Breast epithelium (tissue), 4 donors: ENCODE results near the gene BANF1. TPM values are rescaled to one million over a fixed set of nuclear protein-coding genes. Genes with fewer than 3 reads are reported as not detected.
"Not testable (repeated sequence)": the region's sequence is repeated elsewhere in the genome, so short reads cannot be mapped to it uniquely, and the experiment has no call there.

ENCODE experiments used
- DNase-seq, 2 donors: peaks; one replicate each; pipeline ENCODE4 v3.0.0-alpha.2; 2019; ENCODE audit warnings: low spot score in 2 of 2
- H3K27ac ChIP-seq, 2 donors: fragments of 200-600 bp; sonication (generic) in 1 of 2; one replicate each; pipeline ENCODE4 v1.5.1; 2016 to 2019; ENCODE audit warnings: mild to moderate bottlenecking in 1 of 2
- H3K27me3 ChIP-seq, 2 donors: fragments of 200-600 bp; sonication (generic) in 1 of 2; one replicate each; pipeline versions ENCODE4 v1.5.1 to v1.6.0; 2017 to 2019; ENCODE audit warnings: control low read depth in 1 of 2, mild to moderate bottlenecking in 1 of 2
- H3K36me3 ChIP-seq: fragments of 200-600 bp; one replicate; pipeline ENCODE4 v1.5.1; 2019
- H3K4me1 ChIP-seq, 2 donors: fragments of 200-600 bp; sonication (generic); one replicate each; pipeline ENCODE4 v1.5.1; 2016 to 2019; ENCODE audit warnings: control low read depth in 1 of 2
- H3K4me3 ChIP-seq, 3 donors: fragments of 200-600 bp; sonication (generic); 1 replicate in 2 of 3; 2 replicates in 1 of 3; pipeline ENCODE4 v1.5.1; 2016 to 2019; ENCODE audit warnings: mild to moderate bottlenecking in 3 of 3, moderate library complexity in 2 of 3
- H3K9me3 ChIP-seq, 2 donors: fragments of 200-600 bp; sonication (generic) in 1 of 2; one replicate each; pipeline ENCODE4 v1.5.1; 2016 to 2019; ENCODE audit warnings: control low read depth in 1 of 2
- POLR2A ChIP-seq: fragments of 450-650 bp; IDR thresholded peaks from one replicate; pipeline ENCODE4 v1.6.1; 2016; ENCODE audit warnings: antibody characterized with exemption, mild to moderate bottlenecking, moderate library complexity
- POLR2AphosphoS5 ChIP-seq, 3 donors: sonication (generic); formaldehyde crosslinking; IDR thresholded peaks; one replicate each; pipeline ENCODE4 v1.6.1; 2017; ENCODE audit warnings: antibody characterized with exemption in 3 of 3
- intact Hi-C: fragments of 100-400 bp; cut with DNase I; formaldehyde crosslinking; loops from one replicate; pipeline ENCODE4 v1.15.1; 2023; ENCODE audit warnings: low total_unique reads
- total RNA-seq, 3 donors: library from RNA; depleted of rRNA; stranded (reverse); fragments of >200 nt; gene quantifications; one replicate each; pipeline ENCODE4 v1.1.0, GENCODE V29; 2016
- TF ChIP-seq, protein P1 (sequence below), 3 donors: fragments of 450-650 bp; IDR thresholded peaks; one replicate each; pipeline ENCODE4 v1.5.1; 2016 to 2017; ENCODE audit warnings: antibody characterized with exemption in 3 of 3, mild to moderate bottlenecking in 3 of 3, moderate library complexity in 3 of 3

The BANF1 gene
- total RNA-seq, 3 donors from 2014 or later: 15.7 to 42.0 (median 37.4) TPM

DNA sequence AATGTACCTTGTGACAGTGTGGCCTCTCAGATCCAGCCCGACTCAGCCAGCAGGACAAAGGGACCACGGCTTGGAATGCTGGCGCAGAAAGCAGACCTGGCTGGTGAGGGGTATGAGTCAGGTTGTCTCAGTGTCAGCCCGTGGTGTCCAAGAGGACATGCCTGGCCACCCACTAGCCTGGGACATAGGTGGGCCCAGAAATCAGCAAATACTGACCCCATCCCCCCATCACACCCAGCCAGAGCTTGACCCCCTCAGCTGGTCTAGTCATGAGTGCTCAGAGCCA lies 4.5 kb downstream of the BANF1 start:
- no peak overlapping the region for H3K4me3 ChIP-seq
- H3K36me3 ChIP-seq: no peaks in the 10 kb centered on the region
- no peak for DNase-seq
- no peak for TF ChIP-seq POLR2AphosphoS5 (IDR thresholded peaks at IDR 0.05)
- no peak for TF ChIP-seq POLR2A
- H3K4me1 ChIP-seq: peaks cover 0 to 8% of the 10 kb centered on the region in 2 donors
- H3K27me3 ChIP-seq: no peaks in the 10 kb centered on the region
- H3K9me3 ChIP-seq: no peaks in the 10 kb centered on the region
- H3K27ac ChIP-seq: peak overlapping the region; percentile 10 to 23
- intact Hi-C loops: no loop called here

DNA sequence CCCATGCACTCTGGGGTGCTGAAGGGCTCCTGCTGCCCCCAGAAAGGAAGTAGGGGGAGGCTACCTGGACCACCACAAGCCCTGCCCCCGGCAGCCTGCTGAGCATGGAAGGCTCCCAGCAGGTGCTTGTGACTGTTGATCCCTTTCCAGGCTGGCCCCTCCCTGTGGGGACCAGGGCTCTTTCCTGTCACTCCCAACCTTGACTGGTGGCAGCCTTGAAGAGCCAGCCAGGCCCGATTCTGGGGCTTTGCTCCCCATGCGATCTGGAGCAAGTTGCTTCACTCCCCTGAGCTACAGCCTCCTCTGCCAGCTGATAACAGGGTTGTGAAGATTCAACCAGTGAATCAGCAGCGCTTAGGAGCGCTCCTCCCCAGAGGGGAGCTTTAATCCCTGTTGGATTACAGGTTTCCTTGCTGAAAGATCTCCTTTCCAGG lies 4.9 kb downstream of the BANF1 start:
- intact Hi-C loops: no loop called here
- H3K27ac ChIP-seq: peak overlapping the region; percentile 10 to 23
- DNase-seq: no peak
- TF ChIP-seq POLR2A (no peak), POLR2AphosphoS5 (IDR thresholded peaks at IDR 0.05) (no peak)
- TF ChIP-seq, protein P1, sequence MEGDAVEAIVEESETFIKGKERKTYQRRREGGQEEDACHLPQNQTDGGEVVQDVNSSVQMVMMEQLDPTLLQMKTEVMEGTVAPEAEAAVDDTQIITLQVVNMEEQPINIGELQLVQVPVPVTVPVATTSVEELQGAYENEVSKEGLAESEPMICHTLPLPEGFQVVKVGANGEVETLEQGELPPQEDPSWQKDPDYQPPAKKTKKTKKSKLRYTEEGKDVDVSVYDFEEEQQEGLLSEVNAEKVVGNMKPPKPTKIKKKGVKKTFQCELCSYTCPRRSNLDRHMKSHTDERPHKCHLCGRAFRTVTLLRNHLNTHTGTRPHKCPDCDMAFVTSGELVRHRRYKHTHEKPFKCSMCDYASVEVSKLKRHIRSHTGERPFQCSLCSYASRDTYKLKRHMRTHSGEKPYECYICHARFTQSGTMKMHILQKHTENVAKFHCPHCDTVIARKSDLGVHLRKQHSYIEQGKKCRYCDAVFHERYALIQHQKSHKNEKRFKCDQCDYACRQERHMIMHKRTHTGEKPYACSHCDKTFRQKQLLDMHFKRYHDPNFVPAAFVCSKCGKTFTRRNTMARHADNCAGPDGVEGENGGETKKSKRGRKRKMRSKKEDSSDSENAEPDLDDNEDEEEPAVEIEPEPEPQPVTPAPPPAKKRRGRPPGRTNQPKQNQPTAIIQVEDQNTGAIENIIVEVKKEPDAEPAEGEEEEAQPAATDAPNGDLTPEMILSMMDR (IDR thresholded peaks at IDR 0.05): no peak
- H3K36me3 ChIP-seq: no peaks in the 10 kb centered on the region
- H3K4me1 ChIP-seq: peaks cover 0 to 11% of the 10 kb centered on the region in 2 donors
- no peak overlapping the region for H3K4me3 ChIP-seq
- no peaks in the 10 kb centered on the region for H3K9me3 ChIP-seq
- H3K27me3 ChIP-seq: no peaks in the 10 kb centered on the region

DNA sequence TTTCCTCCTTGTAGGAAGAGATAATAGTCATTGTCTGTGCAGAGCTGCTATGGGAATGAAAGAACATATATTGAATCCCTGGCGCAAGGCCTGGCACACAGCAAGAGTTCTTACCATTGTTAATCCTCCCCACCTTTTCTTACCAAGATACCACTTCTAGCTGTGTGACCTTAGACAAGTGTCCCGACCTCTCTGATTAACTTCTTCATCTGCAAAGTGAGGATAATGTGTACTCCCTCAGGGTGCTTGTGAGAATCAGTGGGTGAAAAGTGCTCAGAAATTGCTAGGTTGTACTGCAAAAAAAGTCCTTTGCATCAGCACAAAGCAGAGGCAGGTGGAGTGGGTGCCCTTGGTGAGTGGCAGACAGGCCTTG lies 5.8 kb downstream of the BANF1 start:
- H3K9me3 ChIP-seq: no peaks in the 10 kb centered on the region
- no peaks in the 10 kb centered on the region for H3K36me3 ChIP-seq
- intact Hi-C loops: no loop called here
- peak overlapping the region in 1 of 2 donors; percentile 52 for H3K27ac ChIP-seq
- peaks cover 0 to 4% of the 10 kb centered on the region in 2 donors for H3K27me3 ChIP-seq
- no peak overlapping the region for H3K4me3 ChIP-seq
- no peak for DNase-seq
- H3K4me1 ChIP-seq: peaks cover 0 to 13% of the 10 kb centered on the region in 2 donors
- no peak for TF ChIP-seq POLR2AphosphoS5 (IDR thresholded peaks at IDR 0.05)
- TF ChIP-seq POLR2A: no peak
- TF ChIP-seq, protein P1 (IDR thresholded peaks at IDR 0.05): no peak

DNA sequence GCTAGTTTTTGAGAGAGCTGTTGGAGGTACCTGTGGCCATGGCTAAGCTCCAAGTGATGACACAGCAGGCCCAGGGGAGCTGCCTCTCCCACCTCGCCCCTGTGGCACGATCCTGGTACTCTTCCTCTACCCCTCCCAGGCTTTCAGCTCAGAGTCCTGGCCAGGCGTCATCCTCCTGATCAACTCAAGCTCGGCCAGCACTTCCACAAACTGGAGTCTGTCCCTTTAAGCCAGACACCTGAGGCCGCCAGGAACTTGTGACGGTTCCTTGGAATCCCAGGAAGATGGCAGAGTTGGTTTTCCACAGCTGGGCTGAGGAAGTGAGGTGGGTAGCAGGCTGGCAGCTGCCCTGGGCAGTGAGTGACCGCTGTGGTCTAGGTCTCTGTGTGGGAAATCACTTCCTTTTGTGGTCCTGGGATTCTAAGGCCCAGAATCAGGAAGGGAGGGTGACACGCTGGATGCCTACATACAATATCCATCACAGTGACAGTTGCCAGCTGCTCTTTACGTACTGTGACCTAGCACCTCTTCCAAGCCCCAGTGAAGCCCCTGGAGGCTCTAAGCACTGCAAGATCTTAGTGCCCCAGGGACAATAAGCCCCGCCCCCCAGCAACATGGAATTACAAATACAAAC lies 6.3 kb downstream of the BANF1 start:
- no peak for DNase-seq
- intact Hi-C loops: no loop called here
- peak overlapping the region in 1 of 2 donors; percentile 52 for H3K27ac ChIP-seq
- peaks cover 0 to 6% of the 10 kb centered on the region in 2 donors for H3K27me3 ChIP-seq
- peaks cover 0 to 10% of the 10 kb centered on the region in 2 donors for H3K4me1 ChIP-seq
- no peaks in the 10 kb centered on the region for H3K9me3 ChIP-seq
- TF ChIP-seq POLR2A (no peak), POLR2AphosphoS5 (IDR thresholded peaks at IDR 0.05) (no peak)
- TF ChIP-seq, protein P1 (IDR thresholded peaks at IDR 0.05): no peak
- H3K36me3 ChIP-seq: no peaks in the 10 kb centered on the region
- no peak overlapping the region for H3K4me3 ChIP-seq

DNA sequence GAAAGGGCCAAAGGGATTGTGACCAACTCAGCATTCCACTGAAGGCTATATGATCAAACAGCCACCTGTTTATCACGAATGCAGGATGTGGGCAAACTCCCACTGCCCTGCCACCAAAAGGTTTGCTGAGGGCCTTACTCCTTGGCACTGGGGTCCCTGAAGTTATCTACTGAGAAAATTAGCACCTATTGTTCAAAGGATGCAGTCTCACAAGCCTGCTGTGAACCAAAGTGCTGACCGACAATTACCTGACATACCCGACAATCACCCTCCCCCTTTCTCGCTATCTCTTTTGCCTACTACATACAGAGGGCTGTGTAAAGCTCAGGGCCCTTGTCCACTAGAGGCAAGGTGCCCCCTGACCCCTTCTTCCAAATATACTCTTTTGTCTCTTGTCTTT lies 7.7 kb downstream of the BANF1 start:
- H3K9me3 ChIP-seq, intact Hi-C loops, DNase-seq, H3K27ac ChIP-seq, H3K36me3 ChIP-seq, H3K27me3 ChIP-seq, H3K4me3 ChIP-seq, H3K4me1 ChIP-seq: not testable (repeated sequence)

DNA sequence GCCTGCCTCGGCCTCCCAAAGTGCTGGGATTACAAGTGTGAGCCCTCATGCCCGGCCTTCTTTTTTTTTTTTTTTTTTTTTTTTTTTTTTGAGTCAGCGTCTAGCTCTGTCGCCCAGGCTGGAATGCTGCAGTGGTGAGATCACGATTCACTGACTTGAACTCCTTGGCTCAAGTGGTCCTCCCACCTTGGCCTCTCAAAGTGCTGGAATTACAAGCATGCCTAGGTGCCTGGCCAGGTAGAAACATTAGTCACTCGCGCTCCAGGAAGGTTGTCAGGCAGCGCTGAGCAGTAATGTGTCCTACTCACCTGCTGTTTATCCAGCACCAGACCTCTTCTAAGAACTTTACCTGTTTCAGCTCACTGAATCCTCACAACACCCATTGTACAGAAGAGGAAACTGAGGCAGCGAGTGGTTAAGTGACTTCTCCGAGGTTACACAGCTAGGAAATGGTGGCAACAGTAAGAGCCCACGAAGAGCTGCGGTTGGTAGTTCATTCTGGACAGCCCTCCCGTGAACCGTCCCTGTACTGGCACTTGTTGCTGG lies 9.0 kb downstream of the BANF1 start:
- peak overlapping the region; percentile 70 to 71 for H3K27ac ChIP-seq
- DNase-seq: peak in 1 of 2 donors; percentile 87
- peaks cover 0 to 6% of the 10 kb centered on the region in 2 donors for H3K27me3 ChIP-seq
- no peak for TF ChIP-seq POLR2AphosphoS5 (IDR thresholded peaks at IDR 0.05)
- TF ChIP-seq, protein P1 (IDR thresholded peaks at IDR 0.05): no peak
- TF ChIP-seq POLR2A: no peak
- intact Hi-C loops: no loop called here
- no peaks in the 10 kb centered on the region for H3K9me3 ChIP-seq
- H3K4me1 ChIP-seq: peaks cover 0 to 9% of the 10 kb centered on the region in 2 donors
- peak overlapping the region in 2 of 3 donors; percentile 38 to 68 for H3K4me3 ChIP-seq
- H3K36me3 ChIP-seq: no peaks in the 10 kb centered on the region
